ENCODE results near the gene LRP3. TPM values are rescaled to one million over a fixed set of nuclear protein-coding genes. Genes with fewer than 3 reads are reported as not detected.
"Not testable (repeated sequence)": the region's sequence is repeated elsewhere in the genome, so short reads cannot be mapped to it uniquely, and the experiment has no call there.

Gene LRP3
- total and polyA plus RNA-seq, 11 donors: 8.2 to 31.7 (median 18.0) TPM

GRCh38 chr19:33150852-33151518, 43.1 kb upstream of the LRP3 start:
- no peak for DNase-seq
- no peak for ATAC-seq
- 65 to 74% (median 72%) methylated on average over 14 of the region's 14 CpGs for WGBS, 4 donors
- Histone ChIP-seq H3K27ac (no peak overlapping the region), H3K4me1 (no peaks in the 10 kb centered on the region), H3K27me3 (peaks cover 0 to 3% (median 0%) of the 10 kb centered on the region in 9 donors), H3K9me3 (no peaks in the 10 kb centered on the region), H3K4me3 (no peak overlapping the region), H3K36me3 (no peaks in the 10 kb centered on the region)
- no peak for TF ChIP-seq CTCF (IDR thresholded peaks at IDR 0.05)
- no peak for TF ChIP-seq POLR2A (IDR thresholded peaks at IDR 0.05)
- intact Hi-C loops (cut with DNase I): no loop called here

- intact Hi-C loops (cut with DNase I): no loop called here
- no peak for DNase-seq
- Histone ChIP-seq H3K4me3 (no peak overlapping the region), H3K27ac (no peak overlapping the region), H3K36me3 (no peaks in the 10 kb centered on the region), H3K27me3 (peaks cover 0 to 3% (median 0%) of the 10 kb centered on the region in 9 donors), H3K9me3 (no peaks in the 10 kb centered on the region), H3K4me1 (no peaks in the 10 kb centered on the region)
- ATAC-seq: no peak
- WGBS, 4 donors: 70 to 86% (median 82%) methylated on average over 2 of the region's 2 CpGs
- TF ChIP-seq CTCF (IDR thresholded peaks at IDR 0.05): no peak
- TF ChIP-seq POLR2A (IDR thresholded peaks at IDR 0.05): no peak
These were observed 42.0 kb upstream of the LRP3 start for GRCh38 chr19:33152176-33152575.

- DNase-seq; H3K27me3 ChIP-seq; H3K4me3 ChIP-seq; intact Hi-C loops (cut with DNase I); H3K9me3 ChIP-seq; H3K4me1 ChIP-seq; H3K27ac ChIP-seq; ATAC-seq; H3K36me3 ChIP-seq: not testable (repeated sequence)
- 71 to 85% (median 83%) methylated on average over 4 of the region's 4 CpGs for WGBS, 4 donors
These were observed 41.5 kb upstream of the LRP3 start for GRCh38 chr19:33152625-33153024.

GRCh38 chr19:33154313-33154712, 39.8 kb upstream of the LRP3 start:
- 85 to 90% (median 89%) methylated on average over 6 of the region's 6 CpGs for WGBS, 4 donors
- H3K4me1 ChIP-seq; H3K27ac ChIP-seq; ATAC-seq; H3K9me3 ChIP-seq; H3K4me3 ChIP-seq; H3K36me3 ChIP-seq; intact Hi-C loops (cut with DNase I); H3K27me3 ChIP-seq; DNase-seq: not testable (repeated sequence)

GRCh38 chr19:33156334-33156733, 37.8 kb upstream of the LRP3 start:
- no peak for TF ChIP-seq CTCF (IDR thresholded peaks at IDR 0.05)
- TF ChIP-seq POLR2A (IDR thresholded peaks at IDR 0.05): no peak
- H3K27me3 ChIP-seq: peaks cover 0 to 3% (median 0%) of the 10 kb centered on the region in 9 donors
- H3K27ac ChIP-seq: no peak overlapping the region
- H3K36me3 ChIP-seq: no peaks in the 10 kb centered on the region
- 59 to 74% (median 69%) methylated on average over 5 of the region's 5 CpGs for WGBS, 4 donors
- H3K4me1 ChIP-seq: peaks cover 0 to 9% (median 0%) of the 10 kb centered on the region in 12 donors
- no peak overlapping the region for H3K4me3 ChIP-seq
- DNase-seq (no peak), ATAC-seq (no peak)
- H3K9me3 ChIP-seq: no peaks in the 10 kb centered on the region
- intact Hi-C loops (cut with DNase I): no loop called here

Data from heart left ventricle (tissue), 16 donors.